D721Med (cell line): Measurements from ENCODE around the gene ATP10A.

ENCODE experiments used
- DNase-seq: peaks from one replicate; pipeline ENCODE4 v3.0.0; 2011; ENCODE audit warnings: low spot score; ENCODE audit not compliant: insufficient read length
- FAIRE-seq: peaks from 2 replicates; lab custom pipeline; 2011; peaks lifted over from hg19 to GRCh38; lab: Jason Lieb, UNC
- TF ChIP-seq, protein P1 (sequence below): IDR thresholded peaks from 2 replicates; pipeline ENCODE4 v1.5.1; 2012; ENCODE audit warnings: mild to moderate bottlenecking, control low read depth; ENCODE audit not compliant: insufficient read depth; ENCODE audit errors: missing control alignments

ATP10A gene

GRCh38 chr15:25903024-25903581, 40.0 kb upstream of the ATP10A start:
- TF ChIP-seq, protein P1, sequence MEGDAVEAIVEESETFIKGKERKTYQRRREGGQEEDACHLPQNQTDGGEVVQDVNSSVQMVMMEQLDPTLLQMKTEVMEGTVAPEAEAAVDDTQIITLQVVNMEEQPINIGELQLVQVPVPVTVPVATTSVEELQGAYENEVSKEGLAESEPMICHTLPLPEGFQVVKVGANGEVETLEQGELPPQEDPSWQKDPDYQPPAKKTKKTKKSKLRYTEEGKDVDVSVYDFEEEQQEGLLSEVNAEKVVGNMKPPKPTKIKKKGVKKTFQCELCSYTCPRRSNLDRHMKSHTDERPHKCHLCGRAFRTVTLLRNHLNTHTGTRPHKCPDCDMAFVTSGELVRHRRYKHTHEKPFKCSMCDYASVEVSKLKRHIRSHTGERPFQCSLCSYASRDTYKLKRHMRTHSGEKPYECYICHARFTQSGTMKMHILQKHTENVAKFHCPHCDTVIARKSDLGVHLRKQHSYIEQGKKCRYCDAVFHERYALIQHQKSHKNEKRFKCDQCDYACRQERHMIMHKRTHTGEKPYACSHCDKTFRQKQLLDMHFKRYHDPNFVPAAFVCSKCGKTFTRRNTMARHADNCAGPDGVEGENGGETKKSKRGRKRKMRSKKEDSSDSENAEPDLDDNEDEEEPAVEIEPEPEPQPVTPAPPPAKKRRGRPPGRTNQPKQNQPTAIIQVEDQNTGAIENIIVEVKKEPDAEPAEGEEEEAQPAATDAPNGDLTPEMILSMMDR: no peak
- FAIRE-seq: no peak
- no peak for DNase-seq

DNA sequence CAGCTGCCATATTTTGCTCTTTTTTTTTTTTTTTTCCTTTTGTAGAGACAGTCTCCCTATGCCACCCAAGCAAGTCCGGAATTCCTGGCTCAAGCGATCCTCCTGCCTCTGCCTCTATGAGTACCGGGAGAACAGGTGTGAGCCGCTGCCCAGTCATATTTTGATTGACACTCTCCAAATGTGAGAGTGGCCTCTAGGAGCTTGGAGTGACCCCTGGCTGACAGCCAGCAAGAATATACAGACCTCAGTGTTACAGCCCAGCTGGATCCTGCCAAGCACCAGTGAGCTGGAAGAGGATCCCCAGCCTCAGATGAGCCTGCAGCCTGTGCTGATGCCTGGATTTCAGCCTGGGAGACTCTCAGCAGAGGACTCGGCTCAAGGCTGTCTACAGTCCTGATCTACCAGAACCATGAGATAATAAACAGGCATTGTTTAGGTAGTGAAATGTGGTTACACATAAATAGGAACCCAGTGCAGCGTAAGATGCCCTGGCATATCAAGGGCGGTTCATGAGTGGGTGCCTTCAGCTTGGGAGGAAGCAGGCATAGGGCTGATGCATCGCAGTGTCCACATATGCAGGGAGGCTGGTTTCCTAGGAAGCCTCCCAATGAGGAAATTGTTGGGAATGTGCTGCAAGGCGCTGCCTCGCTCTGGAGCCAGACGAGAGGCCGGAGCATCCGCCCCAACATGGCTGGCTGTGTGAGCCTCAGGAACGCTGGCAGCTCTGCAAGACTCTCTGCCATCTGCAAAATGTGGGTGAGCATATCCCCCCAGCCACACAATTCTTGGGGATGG, 38.9 kb upstream of the ATP10A start:
- TF ChIP-seq, protein P1: no peak
- FAIRE-seq: no peak
- no peak for DNase-seq

GRCh38 chr15:25900901-25901300, 37.8 kb upstream of the ATP10A start:
- TF ChIP-seq, protein P1: no peak
- FAIRE-seq: no peak
- no peak for DNase-seq

- FAIRE-seq: no peak
- TF ChIP-seq, protein P1: no peak
- DNase-seq: no peak
Measured at GRCh38 chr15:25900431-25900830, 37.3 kb upstream of the ATP10A start.

DNA sequence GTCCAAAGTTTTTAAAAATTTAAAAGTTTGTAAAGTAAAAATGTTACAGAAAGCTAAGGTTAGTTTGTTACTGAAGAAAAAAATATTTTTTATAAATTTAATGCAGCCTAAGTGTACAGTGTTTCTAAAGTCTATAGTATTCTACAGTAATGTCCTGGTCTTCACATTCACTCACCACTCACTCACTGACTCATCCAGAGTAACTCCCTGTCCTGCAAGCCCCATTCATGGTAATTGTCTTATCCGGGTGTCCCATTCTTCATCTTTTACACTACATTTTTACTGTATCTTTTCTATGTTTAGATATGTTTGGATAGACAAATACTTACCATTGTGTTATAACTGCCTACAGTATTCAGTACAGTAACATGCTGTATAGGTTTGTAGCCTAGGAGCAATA, 36.7 kb upstream of the ATP10A start:
- TF ChIP-seq, protein P1: no peak
- DNase-seq (no peak), FAIRE-seq (no peak)

DNA sequence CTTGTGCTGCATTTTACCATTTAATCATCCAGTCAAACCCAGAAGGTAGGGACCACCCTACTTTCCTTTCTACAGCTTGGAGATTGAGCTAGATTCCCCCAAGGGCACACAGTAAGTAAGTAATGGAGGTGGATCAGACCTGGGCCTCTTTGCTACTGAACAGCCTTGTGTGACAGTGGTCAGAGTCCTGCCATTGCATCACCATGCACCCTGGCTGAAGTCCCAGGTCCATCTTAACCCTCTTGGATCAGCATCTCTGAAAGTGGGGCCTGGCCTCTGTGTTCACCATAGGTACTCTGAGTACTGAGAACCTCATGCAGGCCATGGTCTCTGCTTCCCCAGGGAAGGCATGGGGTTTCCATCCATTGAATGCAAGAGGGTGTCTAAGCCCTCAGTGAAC, 34.5 kb upstream of the ATP10A start:
- TF ChIP-seq, protein P1: no peak
- DNase-seq: no peak
- no peak for FAIRE-seq

DNA sequence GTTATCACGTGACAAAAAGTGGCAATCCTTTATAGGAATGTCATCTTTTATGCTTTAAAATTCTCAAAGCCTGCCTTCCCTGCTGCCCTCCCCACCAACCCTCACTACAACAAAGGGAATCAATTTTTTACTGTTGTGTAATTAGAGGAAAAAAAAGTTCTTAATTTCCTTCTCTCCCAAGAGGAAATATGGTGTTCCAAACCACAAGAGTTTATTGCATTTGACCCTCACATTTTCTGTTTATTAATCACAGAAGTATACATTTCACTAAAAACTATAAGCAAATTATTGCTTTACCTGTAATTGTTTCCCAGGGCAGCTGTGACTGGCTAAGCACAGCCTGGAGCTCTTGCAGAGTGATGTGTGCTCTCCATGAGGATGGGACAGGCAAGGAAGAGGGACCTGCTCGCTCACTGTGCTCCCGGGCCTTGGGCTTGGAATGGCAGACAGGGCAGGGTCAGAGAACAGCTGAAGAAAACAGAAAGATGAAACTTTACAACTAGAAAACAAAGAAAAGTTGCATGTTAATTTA, 31.3 kb upstream of the ATP10A start:
- no peak for DNase-seq
- TF ChIP-seq, protein P1: no peak
- FAIRE-seq: no peak
